RWPE2 (cell line): ENCODE data around the gene TSPAN5.

Experiments
- ATAC-seq: fragments of 200-7000 bp; cut with Tn5 transposase; 3 replicates; pipeline ENCODE4 v1.9.1; 2021; ENCODE audit warnings: low read depth
- DNase-seq: peaks from one replicate; pipeline ENCODE4 v3.0.0-alpha.2; 2020; ENCODE audit warnings: low spot score
- H3K27ac ChIP-seq: fragments of 450-650 bp; 2 replicates; pipeline ENCODE4 v1.5.1; 2017; ENCODE audit warnings: mild to moderate bottlenecking; ENCODE audit not compliant: poor library complexity, severe bottlenecking
- H3K27me3 ChIP-seq: fragments of 250-450 bp; sonication (Bioruptor Pico); 2 replicates; pipeline ENCODE4 v1.5.1; 2021; ENCODE audit warnings: mild to moderate bottlenecking, moderate library complexity; ENCODE audit not compliant: insufficient read depth, poor library complexity, severe bottlenecking
- H3K36me3 ChIP-seq: fragments of 250-450 bp; sonication (Bioruptor Pico); 2 replicates; pipeline ENCODE4 v1.5.1; 2020; ENCODE audit warnings: low read depth, mild to moderate bottlenecking, moderate library complexity
- H3K4me1 ChIP-seq: fragments of 250-450 bp; sonication (Bioruptor Pico); 2 replicates; pipeline ENCODE4 v1.5.1; 2021; ENCODE audit warnings: mild to moderate bottlenecking, moderate library complexity; ENCODE audit not compliant: insufficient read depth, poor library complexity, severe bottlenecking
- H3K4me3 ChIP-seq: fragments of 250-450 bp; sonication (Bioruptor Pico); 2 replicates; pipeline ENCODE4 v1.5.1; 2021; ENCODE audit warnings: mild to moderate bottlenecking, moderate library complexity; ENCODE audit not compliant: severe bottlenecking
- H3K9me3 ChIP-seq: fragments of 250-450 bp; sonication (Bioruptor Pico); 2 replicates; pipeline ENCODE4 v1.5.1; 2021; ENCODE audit warnings: mild to moderate bottlenecking, moderate library complexity; ENCODE audit not compliant: severe bottlenecking
- CTCF ChIP-seq: fragments of 450-650 bp; IDR thresholded peaks from one replicate; pipeline ENCODE4 v1.5.1; 2017; ENCODE audit warnings: mild to moderate bottlenecking, moderate library complexity; ENCODE audit not compliant: poor library complexity, severe bottlenecking

Gene TSPAN5

GRCh38 chr4:98687876-98688275 lies 29.5 kb upstream of the TSPAN5 start:
- Histone ChIP-seq H3K9me3 (no peaks in the 10 kb centered on the region), H3K27me3 (no peaks in the 10 kb centered on the region), H3K36me3 (no peaks in the 10 kb centered on the region), H3K27ac (no peak overlapping the region), H3K4me1 (peaks cover 9% of the 10 kb centered on the region), H3K4me3 (no peak overlapping the region)
- no peak for ATAC-seq
- DNase-seq: no peak
- TF ChIP-seq CTCF: no peak

- H3K4me1 ChIP-seq: peaks cover 9% of the 10 kb centered on the region
- ATAC-seq: no peak
- H3K27ac ChIP-seq: no peak overlapping the region
- no peaks in the 10 kb centered on the region for H3K27me3 ChIP-seq
- H3K9me3 ChIP-seq: no peaks in the 10 kb centered on the region
- H3K4me3 ChIP-seq: no peak overlapping the region
- no peak for TF ChIP-seq CTCF
- no peak for DNase-seq
- H3K36me3 ChIP-seq: no peaks in the 10 kb centered on the region
Measured at GRCh38 chr4:98686847-98687246, 28.4 kb upstream of the TSPAN5 start.

- ATAC-seq (no peak), DNase-seq (no peak)
- Histone ChIP-seq H3K27ac (no peak overlapping the region), H3K4me1 (peaks cover 9% of the 10 kb centered on the region), H3K9me3 (no peaks in the 10 kb centered on the region), H3K4me3 (no peak overlapping the region), H3K36me3 (no peaks in the 10 kb centered on the region), H3K27me3 (no peaks in the 10 kb centered on the region)
- TF ChIP-seq CTCF: no peak
Measured at GRCh38 chr4:98686043-98686707, 27.8 kb upstream of the TSPAN5 start.

- peaks cover 9% of the 10 kb centered on the region for H3K4me1 ChIP-seq
- DNase-seq (no peak), ATAC-seq (no peak)
- H3K27ac ChIP-seq: no peak overlapping the region
- H3K9me3 ChIP-seq: no peaks in the 10 kb centered on the region
- no peak overlapping the region for H3K4me3 ChIP-seq
- H3K27me3 ChIP-seq: no peaks in the 10 kb centered on the region
- no peaks in the 10 kb centered on the region for H3K36me3 ChIP-seq
- no peak for TF ChIP-seq CTCF
Measured at GRCh38 chr4:98685225-98686042, 27.0 kb upstream of the TSPAN5 start.

GRCh38 chr4:98682719-98683118 lies 24.3 kb upstream of the TSPAN5 start:
- ATAC-seq: no peak
- H3K9me3 ChIP-seq: no peaks in the 10 kb centered on the region
- no peak for TF ChIP-seq CTCF

More at GRCh38 chr4:98682719-98683118, 24.3 kb upstream of the TSPAN5 start:
- Histone ChIP-seq H3K27me3 (no peaks in the 10 kb centered on the region), H3K36me3 (no peaks in the 10 kb centered on the region), H3K27ac (no peak overlapping the region), H3K4me1 (peaks cover under 1% of the 10 kb centered on the region), H3K4me3 (no peak overlapping the region)
- DNase-seq: no peak
